ENCODE data around the gene EVI5.
A peak's percentile ranks its signal among the peaks of the same experiment; 100 is the strongest.

Gene EVI5

DNA sequence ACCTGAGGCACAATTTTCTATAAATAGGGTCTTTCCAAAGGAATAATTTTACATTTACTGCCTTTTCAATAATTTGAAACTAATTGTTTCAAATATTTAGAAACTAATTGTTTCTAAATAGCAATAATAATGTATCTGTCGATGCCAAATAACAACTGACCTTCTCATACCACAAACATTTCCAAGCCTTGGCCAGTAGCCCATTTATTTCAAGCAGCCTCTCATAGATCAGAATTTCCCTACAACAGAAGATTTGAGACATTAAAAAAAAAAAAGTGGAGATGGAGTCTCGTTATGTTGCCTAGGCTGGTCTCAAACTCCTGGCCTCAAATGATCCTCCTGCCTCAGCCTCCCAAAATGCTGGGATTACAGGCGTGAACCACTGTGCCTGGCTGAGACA lies 296.1 kb downstream of the EVI5 start:
- Histone ChIP-seq H3K9ac (ENCODE audit: low read depth in 1 of 2, low read length in 2 of 2) (no peak overlapping the region), H3K27me3 (ENCODE audit: control insufficient read depth in 1 of 2, insufficient read depth in 2 of 2, low read length in 2 of 2) (peaks cover 23 to 40% of the 10 kb centered on the region in 2 donors), H3K4me3 (ENCODE audit: low read depth in 1 of 2, low read length in 2 of 2) (no peak overlapping the region), H3K4me1 (ENCODE audit: control insufficient read depth in 1 of 2, insufficient read depth in 2 of 2, low read length in 2 of 2) (peaks cover 12 to 27% of the 10 kb centered on the region in 2 donors), H3K9me3 (ENCODE audit: control insufficient read depth in 1 of 2, low read length in 2 of 2) (no peaks in the 10 kb centered on the region), H3K36me3 (ENCODE audit: control insufficient read depth in 1 of 2, insufficient read depth in 2 of 2, low read length in 2 of 2) (no peaks in the 10 kb centered on the region), H3K27ac (ENCODE audit: low read depth, low read length) (no peak overlapping the region)

DNA sequence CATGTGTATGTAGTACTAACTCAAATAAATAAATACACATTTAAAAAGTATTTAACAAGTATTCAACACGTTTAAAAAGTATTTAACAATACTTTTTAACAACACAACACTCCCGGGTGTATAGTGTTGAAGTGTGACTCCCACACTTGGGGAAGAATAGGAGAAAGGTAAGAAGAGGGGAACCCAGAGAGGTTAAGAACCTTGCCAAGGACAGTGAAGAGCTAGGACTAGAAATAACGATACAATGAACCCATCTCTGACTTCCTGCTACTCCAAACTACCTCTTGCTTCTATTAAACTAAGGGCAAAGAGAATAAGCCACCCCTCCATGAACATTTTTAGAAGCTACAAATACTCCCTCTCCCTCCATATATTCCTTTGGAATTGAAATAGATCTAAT lies 296.5 kb downstream of the EVI5 start:
- H3K27ac ChIP-seq (ENCODE audit: low read depth, low read length) = no peak overlapping the region
- no peaks in the 10 kb centered on the region for H3K36me3 ChIP-seq (ENCODE audit: control insufficient read depth in 1 of 2, insufficient read depth in 2 of 2, low read length in 2 of 2)
- no peak overlapping the region for H3K9ac ChIP-seq (ENCODE audit: low read depth in 1 of 2, low read length in 2 of 2)
- no peak overlapping the region for H3K4me3 ChIP-seq (ENCODE audit: low read depth in 1 of 2, low read length in 2 of 2)
- peaks cover 15 to 31% of the 10 kb centered on the region in 2 donors for H3K4me1 ChIP-seq (ENCODE audit: control insufficient read depth in 1 of 2, insufficient read depth in 2 of 2, low read length in 2 of 2)
- H3K27me3 ChIP-seq (ENCODE audit: control insufficient read depth in 1 of 2, insufficient read depth in 2 of 2, low read length in 2 of 2) = peaks cover 24 to 44% of the 10 kb centered on the region in 2 donors
- no peaks in the 10 kb centered on the region for H3K9me3 ChIP-seq (ENCODE audit: control insufficient read depth in 1 of 2, low read length in 2 of 2)

DNA sequence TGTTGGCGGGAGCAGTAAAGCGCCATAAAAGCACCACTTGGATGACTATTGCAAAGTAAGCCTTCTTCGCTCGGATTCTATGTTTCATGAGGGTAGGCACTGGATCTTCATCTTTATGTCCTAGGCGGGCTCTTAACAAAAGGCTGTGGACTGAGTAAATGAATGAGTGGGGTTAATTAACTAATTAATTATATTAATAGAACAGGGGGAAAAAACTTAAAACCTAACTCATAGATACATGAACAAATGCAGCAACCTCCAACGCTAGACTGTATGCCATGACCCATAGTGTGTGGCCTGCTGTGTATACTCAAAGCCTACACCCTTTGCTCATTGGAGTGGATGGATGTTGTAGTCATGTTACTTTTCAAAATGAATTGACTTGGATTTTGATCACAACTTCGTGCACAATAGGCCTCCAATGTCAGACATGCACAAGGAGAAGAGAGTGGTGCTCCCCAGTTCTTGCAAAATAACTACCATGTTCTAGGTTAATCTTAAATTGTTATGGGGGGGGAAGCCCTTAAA lies 297.8 kb downstream of the EVI5 start:
- Histone ChIP-seq H3K4me3 (ENCODE audit: low read depth in 1 of 2, low read length in 2 of 2) (peak overlapping the region; percentile 62 to 72), H3K27me3 (ENCODE audit: control insufficient read depth in 1 of 2, insufficient read depth in 2 of 2, low read length in 2 of 2) (peaks cover 34 to 56% of the 10 kb centered on the region in 2 donors), H3K36me3 (ENCODE audit: control insufficient read depth in 1 of 2, insufficient read depth in 2 of 2, low read length in 2 of 2) (no peaks in the 10 kb centered on the region), H3K9me3 (ENCODE audit: control insufficient read depth in 1 of 2, low read length in 2 of 2) (no peaks in the 10 kb centered on the region), H3K27ac (ENCODE audit: low read depth, low read length) (no peak overlapping the region), H3K9ac (ENCODE audit: low read depth in 1 of 2, low read length in 2 of 2) (no peak overlapping the region), H3K4me1 (ENCODE audit: control insufficient read depth in 1 of 2, insufficient read depth in 2 of 2, low read length in 2 of 2) (peaks cover 23 to 41% of the 10 kb centered on the region in 2 donors)

DNA sequence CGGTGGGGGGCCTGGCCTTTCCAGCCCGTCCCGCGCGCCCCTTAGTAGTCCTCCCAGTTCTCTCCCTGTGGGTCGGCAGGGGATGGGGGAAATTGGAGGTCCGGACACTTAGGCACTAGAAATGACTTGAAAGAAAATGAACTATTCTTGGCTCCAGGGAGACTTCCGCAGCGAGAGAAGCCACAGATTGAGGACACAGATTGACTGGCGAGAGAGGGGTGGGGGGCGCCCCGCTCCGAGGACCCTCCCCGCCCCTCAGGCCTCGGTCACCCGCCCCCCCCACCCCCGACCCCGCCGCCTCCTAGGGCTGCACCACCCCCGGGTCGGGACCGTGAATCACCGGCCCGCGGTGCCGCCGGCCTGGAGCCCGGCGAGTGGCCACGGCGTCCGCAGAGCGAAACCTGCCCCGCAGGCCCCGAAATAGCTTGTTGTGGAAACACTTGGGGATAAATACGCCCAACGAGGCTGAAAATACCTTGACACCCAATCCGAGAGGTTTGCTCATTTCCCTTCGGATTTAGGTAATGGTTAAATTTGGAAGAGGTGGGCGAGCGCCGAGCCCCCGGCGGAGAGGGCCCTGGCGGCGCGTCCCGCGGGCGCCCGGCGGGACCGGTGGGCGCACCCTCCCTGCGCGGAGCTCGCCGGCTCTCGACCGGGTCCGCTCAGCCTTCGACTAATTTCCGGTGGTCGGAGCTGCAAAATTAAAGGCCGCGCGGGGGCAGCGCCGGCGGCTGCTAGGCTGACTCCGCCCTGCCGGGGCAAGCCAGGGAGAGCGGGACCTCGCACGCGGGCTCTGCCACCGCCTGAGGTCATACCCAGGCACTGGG lies 298.4 kb downstream of the EVI5 start, which contains the start of gene GFI1:
GFI1 (minus strand) TSS at position 675 of the 827 bp plus-strand sequence. CDS start 3,438 bp downstream, outside the sequence.
- peaks cover 30 to 47% of the 10 kb centered on the region in 2 donors for H3K4me1 ChIP-seq (ENCODE audit: control insufficient read depth in 1 of 2, insufficient read depth in 2 of 2, low read length in 2 of 2)
- peak within 1 kb of the TSS; percentile 56 to 60 for H3K9ac ChIP-seq (ENCODE audit: low read depth in 1 of 2, low read length in 2 of 2)
- no peaks in the 10 kb centered on the region for H3K36me3 ChIP-seq (ENCODE audit: control insufficient read depth in 1 of 2, insufficient read depth in 2 of 2, low read length in 2 of 2)
- H3K27me3 ChIP-seq (ENCODE audit: control insufficient read depth in 1 of 2, insufficient read depth in 2 of 2, low read length in 2 of 2) = peaks cover 38 to 63% of the 10 kb centered on the region in 2 donors
- peak within 1 kb of the TSS; percentile 56 for H3K27ac ChIP-seq (ENCODE audit: low read depth, low read length)
- H3K4me3 ChIP-seq (ENCODE audit: low read depth in 1 of 2, low read length in 2 of 2) = peak within 1 kb of the TSS; percentile 72 to 76
- H3K9me3 ChIP-seq (ENCODE audit: control insufficient read depth in 1 of 2, low read length in 2 of 2) = no peaks in the 10 kb centered on the region

DNA sequence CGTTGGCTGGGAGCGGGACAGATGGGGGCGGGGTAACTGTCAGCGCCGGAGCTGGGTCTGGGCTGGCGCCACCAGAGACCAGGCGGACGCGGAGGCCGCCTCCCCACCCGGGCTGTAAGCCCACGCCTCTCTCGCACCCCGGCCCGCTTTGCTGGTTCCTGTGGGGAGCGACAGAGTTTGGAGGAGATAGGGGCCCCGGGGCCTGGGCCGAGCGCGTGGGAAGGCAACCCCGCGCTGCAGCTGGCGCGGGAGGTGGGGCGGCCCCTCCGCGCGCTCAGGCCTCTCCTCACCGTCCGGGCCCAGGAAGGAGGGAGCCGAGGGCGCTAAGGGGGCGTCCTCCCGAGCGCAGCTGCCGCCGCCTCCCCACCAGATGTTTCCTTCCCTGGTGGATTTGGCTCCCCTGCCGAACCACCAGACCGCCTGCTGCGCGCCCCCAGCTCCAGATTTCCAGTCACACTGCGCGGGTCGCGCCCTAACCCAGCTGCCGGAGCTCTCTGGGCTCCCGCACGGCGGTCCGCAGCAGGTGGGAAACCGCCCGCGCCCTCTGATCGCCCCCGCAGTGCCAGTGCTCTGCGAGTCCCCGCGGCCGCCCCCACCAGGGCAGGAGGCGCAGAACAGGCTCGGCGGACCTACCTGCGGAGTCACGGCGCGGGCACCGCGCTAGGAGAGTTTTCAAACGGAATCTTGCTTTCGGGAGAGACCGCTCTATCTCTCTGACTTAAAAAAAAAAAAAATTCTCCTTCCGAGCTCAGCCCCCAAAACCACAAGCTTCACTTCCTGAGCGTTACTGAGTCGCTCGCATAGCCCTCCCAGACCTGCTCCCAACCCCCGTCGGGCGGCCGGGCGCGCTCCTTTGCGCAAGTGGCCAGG lies 299.3 kb downstream of the EVI5 start:
- peak overlapping the region; percentile 56 to 60 for H3K9ac ChIP-seq (ENCODE audit: low read depth in 1 of 2, low read length in 2 of 2)
- H3K27me3 ChIP-seq (ENCODE audit: control insufficient read depth in 1 of 2, insufficient read depth in 2 of 2, low read length in 2 of 2) = peaks cover 43 to 71% of the 10 kb centered on the region in 2 donors
- H3K4me1 ChIP-seq (ENCODE audit: control insufficient read depth in 1 of 2, insufficient read depth in 2 of 2, low read length in 2 of 2) = peaks cover 30 to 54% of the 10 kb centered on the region in 2 donors
- H3K27ac ChIP-seq (ENCODE audit: low read depth, low read length) = peak overlapping the region; percentile 56
- no peaks in the 10 kb centered on the region for H3K36me3 ChIP-seq (ENCODE audit: control insufficient read depth in 1 of 2, insufficient read depth in 2 of 2, low read length in 2 of 2)
- peak overlapping the region; percentile 72 to 76 for H3K4me3 ChIP-seq (ENCODE audit: low read depth in 1 of 2, low read length in 2 of 2)
- H3K9me3 ChIP-seq (ENCODE audit: control insufficient read depth in 1 of 2, low read length in 2 of 2) = no peaks in the 10 kb centered on the region

DNA sequence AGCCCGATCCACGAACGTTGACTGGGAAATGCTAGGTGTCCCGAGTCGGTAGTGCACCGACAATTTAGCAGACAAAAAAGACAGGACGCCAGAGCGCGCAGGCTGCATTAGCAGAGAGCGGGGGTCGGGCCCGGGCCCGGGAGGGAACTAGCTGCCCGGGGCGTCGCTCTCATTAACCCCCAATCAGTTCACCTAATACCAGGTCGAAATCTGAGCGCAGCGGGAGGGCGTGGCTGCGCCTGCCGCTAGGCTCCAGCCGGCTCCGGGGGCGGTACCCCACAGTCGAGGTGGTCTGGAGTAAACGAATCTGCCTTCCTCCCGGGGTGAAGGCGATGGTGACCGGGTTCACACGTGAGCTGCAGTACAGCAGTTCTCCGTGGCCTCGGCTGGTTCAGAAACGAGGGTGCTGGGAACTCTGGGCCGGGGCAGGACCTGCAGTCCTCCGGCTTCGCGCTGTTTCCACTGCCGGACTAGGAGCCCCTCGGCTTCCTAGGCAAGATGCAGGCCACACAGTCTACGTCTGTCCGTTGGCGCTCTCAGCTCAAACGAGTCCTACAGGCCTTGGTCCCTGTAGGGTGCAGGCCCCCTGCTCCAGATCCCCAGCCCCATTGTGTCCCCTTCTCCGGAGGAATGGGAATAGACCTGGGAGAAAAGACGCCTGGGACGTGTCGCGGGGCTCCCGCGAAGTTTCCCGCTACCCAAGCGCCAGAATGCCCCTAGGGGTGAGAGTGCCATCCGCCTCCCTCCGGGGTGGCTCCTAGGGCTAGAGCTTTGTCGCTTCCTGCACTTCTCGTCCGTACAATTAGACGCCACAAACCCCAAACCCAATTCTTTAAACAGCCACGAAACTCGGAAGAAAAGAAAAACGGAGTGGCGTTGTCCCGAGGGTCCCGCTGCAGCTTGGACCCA lies 300.2 kb downstream of the EVI5 start:
- Histone ChIP-seq H3K4me1 (ENCODE audit: control insufficient read depth in 1 of 2, insufficient read depth in 2 of 2, low read length in 2 of 2) (peaks cover 30 to 54% of the 10 kb centered on the region in 2 donors), H3K27ac (ENCODE audit: low read depth, low read length) (peak overlapping the region; percentile 56), H3K36me3 (ENCODE audit: control insufficient read depth in 1 of 2, insufficient read depth in 2 of 2, low read length in 2 of 2) (no peaks in the 10 kb centered on the region), H3K4me3 (ENCODE audit: low read depth in 1 of 2, low read length in 2 of 2) (peak overlapping the region; percentile 72 to 76), H3K27me3 (ENCODE audit: control insufficient read depth in 1 of 2, insufficient read depth in 2 of 2, low read length in 2 of 2) (peaks cover 46 to 77% of the 10 kb centered on the region in 2 donors), H3K9ac (ENCODE audit: low read depth in 1 of 2, low read length in 2 of 2) (peak overlapping the region; percentile 56 to 60), H3K9me3 (ENCODE audit: control insufficient read depth in 1 of 2, low read length in 2 of 2) (no peaks in the 10 kb centered on the region)

DNA sequence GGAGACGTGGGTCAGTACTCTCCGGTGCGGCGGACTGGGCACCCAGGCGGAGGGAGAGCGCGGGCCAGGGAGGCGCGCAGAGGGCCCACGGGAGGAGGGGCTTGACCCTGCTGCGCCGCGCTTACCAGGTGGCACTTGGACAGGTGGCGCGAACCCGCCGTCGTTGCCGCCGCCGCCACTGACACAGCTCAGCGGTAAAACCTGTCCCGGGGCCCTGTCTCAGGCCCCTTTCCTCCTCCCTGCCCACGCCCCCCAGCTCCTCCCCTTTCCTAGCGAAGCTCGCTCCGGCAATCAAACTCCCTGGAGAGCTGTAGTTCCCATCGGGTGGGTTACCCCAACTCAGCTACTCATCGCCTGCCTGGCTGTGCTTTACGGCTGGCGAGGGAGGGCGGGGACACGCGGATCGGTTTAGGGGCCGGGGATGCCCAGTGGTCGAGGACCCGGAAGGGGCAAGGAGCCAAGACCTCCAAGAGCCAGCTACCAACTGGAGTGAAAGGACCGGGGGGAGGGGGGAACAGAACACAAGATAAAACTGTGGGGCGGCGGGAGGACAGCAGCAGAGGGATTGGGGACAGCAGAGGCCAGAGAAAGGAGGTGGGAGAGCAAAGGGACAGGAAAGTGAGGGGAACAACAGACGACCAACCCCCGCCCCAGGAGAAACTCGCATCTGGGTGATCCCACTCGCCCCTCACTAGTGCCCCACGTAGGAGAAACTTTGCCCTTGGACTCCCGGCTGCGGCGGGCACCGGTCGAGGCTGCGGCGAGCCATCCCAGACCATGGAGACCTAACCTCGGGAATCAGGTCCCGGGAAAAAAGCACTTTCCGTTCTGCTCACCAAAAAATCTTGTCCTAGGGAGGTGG lies 301.1 kb downstream of the EVI5 start:
- H3K4me1 ChIP-seq (ENCODE audit: control insufficient read depth in 1 of 2, insufficient read depth in 2 of 2, low read length in 2 of 2) = peaks cover 30 to 54% of the 10 kb centered on the region in 2 donors
- no peaks in the 10 kb centered on the region for H3K9me3 ChIP-seq (ENCODE audit: control insufficient read depth in 1 of 2, low read length in 2 of 2)
- no peaks in the 10 kb centered on the region for H3K36me3 ChIP-seq (ENCODE audit: control insufficient read depth in 1 of 2, insufficient read depth in 2 of 2, low read length in 2 of 2)
- peak overlapping the region; percentile 56 to 57 for H3K9ac ChIP-seq (ENCODE audit: low read depth in 1 of 2, low read length in 2 of 2)
- peak overlapping the region; percentile 72 to 76 for H3K4me3 ChIP-seq (ENCODE audit: low read depth in 1 of 2, low read length in 2 of 2)
- no peak overlapping the region for H3K27ac ChIP-seq (ENCODE audit: low read depth, low read length)
- H3K27me3 ChIP-seq (ENCODE audit: control insufficient read depth in 1 of 2, insufficient read depth in 2 of 2, low read length in 2 of 2) = peaks cover 47 to 76% of the 10 kb centered on the region in 2 donors

DNA sequence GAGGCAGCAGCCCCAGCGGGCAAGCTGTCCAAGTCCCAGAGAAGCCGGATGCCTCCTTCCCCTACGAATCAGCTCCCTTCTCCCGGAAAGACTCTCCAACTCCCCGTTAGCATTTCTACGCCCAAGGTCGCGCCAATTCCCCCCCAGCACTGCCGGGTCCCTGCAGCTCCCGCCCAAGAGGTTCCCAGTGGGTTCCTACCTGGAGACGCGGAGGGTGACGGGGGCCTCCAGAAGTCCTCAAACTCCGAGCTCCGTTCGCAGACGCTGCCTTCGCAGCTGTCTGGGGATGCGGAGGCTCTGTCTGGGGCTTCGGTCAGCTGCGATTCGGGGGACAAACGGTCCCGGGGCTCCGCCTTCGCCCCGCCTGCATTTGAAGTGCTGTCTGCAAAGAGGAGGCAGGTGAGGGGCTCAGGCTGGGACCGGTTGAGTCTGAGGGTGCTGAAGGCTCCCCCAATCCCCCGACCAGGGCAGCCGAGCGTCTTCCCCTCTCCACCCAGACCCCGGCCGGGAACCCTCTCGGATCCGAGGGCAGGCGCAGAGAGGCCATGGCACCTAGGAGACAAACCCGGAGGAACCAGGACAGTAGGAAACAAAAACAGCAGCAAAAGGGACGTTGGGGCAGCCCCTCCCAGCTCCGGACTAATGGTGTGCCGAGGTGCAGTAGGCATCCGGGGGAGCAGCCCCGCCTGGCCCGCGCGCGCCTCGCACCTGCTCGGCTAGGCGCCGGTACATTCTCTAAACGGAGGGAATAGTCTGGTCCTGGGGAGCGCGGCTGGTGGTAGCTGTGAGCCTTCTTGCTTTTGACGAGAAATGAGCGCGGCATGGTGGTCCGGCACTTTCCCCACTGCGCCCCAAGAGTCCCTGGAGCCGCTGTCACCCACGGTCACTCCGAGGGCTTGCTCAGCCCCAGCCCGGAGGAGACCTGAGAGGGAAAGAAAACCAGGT lies 302.0 kb downstream of the EVI5 start:
- peak overlapping the region; percentile 56 to 57 for H3K9ac ChIP-seq (ENCODE audit: low read depth in 1 of 2, low read length in 2 of 2)
- peaks cover 0 to 4% of the 10 kb centered on the region in 2 donors for H3K36me3 ChIP-seq (ENCODE audit: control insufficient read depth in 1 of 2, insufficient read depth in 2 of 2, low read length in 2 of 2)
- H3K4me1 ChIP-seq (ENCODE audit: control insufficient read depth in 1 of 2, insufficient read depth in 2 of 2, low read length in 2 of 2) = peaks cover 30 to 56% of the 10 kb centered on the region in 2 donors
- H3K9me3 ChIP-seq (ENCODE audit: control insufficient read depth in 1 of 2, low read length in 2 of 2) = no peaks in the 10 kb centered on the region
- H3K4me3 ChIP-seq (ENCODE audit: low read depth in 1 of 2, low read length in 2 of 2) = peak overlapping the region; percentile 72 to 76
- peaks cover 51 to 76% of the 10 kb centered on the region in 2 donors for H3K27me3 ChIP-seq (ENCODE audit: control insufficient read depth in 1 of 2, insufficient read depth in 2 of 2, low read length in 2 of 2)
- H3K27ac ChIP-seq (ENCODE audit: low read depth, low read length) = no peak overlapping the region
